Measurements from ENCODE around the gene PPP3CB. TPM values are rescaled to one million over a fixed set of nuclear protein-coding genes. Genes with fewer than 3 reads are reported as not detected.

PPP3CB gene
- total and polyA plus RNA-seq, 2 donors (not counting 1 experiment from before 2014, with no cell fraction given) = 15.9 to 51.2 TPM

DNA sequence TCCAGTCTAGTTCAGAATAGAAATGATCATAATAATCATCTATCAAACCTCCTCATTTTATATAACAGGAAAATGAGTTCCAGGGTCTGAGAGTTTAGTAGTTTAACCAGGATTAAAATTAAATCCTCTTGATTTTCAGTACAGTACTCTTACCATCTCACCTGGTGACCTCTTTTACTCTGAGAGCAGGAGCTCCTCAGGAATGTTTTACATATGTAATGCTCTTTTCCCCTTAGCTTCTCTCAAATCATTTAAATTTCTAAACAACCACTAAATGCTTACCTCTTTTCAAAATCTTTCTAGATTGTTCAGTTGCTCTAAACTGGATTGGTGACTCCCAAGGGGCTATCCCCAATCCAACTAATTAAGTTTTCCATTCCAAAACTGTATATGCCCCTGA lies 10.2 kb upstream of the PPP3CB start:
- H3K9me3 Mint-ChIP-seq (ENCODE audit: insufficient read depth) = no peaks in the 10 kb centered on the region
- Histone ChIP-seq H3K4me2 (replicated peaks; ENCODE audit: low read depth, low read length, poor library complexity, severe bottlenecking) (no peak overlapping the region), H2AFZ (ENCODE audit: insufficient read depth, low read depth, low read length, poor library complexity, severe bottlenecking) (no peak overlapping the region), H3K27ac (ENCODE audit: low read length in 2 of 2) (no peak overlapping the region), H3K9me3 (ENCODE audit: control extremely low read depth in 1 of 3, control insufficient read depth in 2 of 3, insufficient read depth in 1 of 3, low read length in 2 of 3) (no peaks in the 10 kb centered on the region), H3K4me3 (ENCODE audit: control extremely low read depth in 1 of 5, extremely low read depth in 1 of 5, insufficient read depth in 1 of 5, low read depth in 2 of 5, low read length in 4 of 5) (no peak overlapping the region), H4K20me1 (ENCODE audit: control insufficient read depth, insufficient read depth, low read length, poor library complexity, severe bottlenecking) (no peaks in the 10 kb centered on the region), H3K9ac (ENCODE audit: low read length) (no peak overlapping the region), H3K4me1 (ENCODE audit: control insufficient read depth in 2 of 2, insufficient read depth in 2 of 2, low read length in 2 of 2) (peaks cover 11 to 12% of the 10 kb centered on the region in 2 donors), H3K79me2 (ENCODE audit: control insufficient read depth, insufficient read depth, low read length) (no peaks in the 10 kb centered on the region), H3K27me3 (replicated peaks in 1 of 4; ENCODE audit: control extremely low read depth in 1 of 4, control insufficient read depth in 3 of 4, insufficient read depth in 4 of 4, low read length in 3 of 4) (no peaks in the 10 kb centered on the region), H3K36me3 (replicated peaks in 1 of 2; ENCODE audit: control extremely low read depth in 1 of 2, control insufficient read depth in 1 of 2, extremely low read depth in 1 of 2, insufficient read depth in 2 of 2, low read length in 1 of 2) (peaks cover 2 to 15% of the 10 kb centered on the region in 2 experiments)
- DNase-seq (no peak), ATAC-seq (ENCODE audit: low read depth) (no peak)
- TF ChIP-seq EZH2 (IDR thresholded peaks at IDR 0.05; ENCODE audit: borderline replicate concordance, insufficient read depth, low read depth, low read length, poor library complexity, severe bottlenecking) = no peak
- TF ChIP-seq, protein P1, sequence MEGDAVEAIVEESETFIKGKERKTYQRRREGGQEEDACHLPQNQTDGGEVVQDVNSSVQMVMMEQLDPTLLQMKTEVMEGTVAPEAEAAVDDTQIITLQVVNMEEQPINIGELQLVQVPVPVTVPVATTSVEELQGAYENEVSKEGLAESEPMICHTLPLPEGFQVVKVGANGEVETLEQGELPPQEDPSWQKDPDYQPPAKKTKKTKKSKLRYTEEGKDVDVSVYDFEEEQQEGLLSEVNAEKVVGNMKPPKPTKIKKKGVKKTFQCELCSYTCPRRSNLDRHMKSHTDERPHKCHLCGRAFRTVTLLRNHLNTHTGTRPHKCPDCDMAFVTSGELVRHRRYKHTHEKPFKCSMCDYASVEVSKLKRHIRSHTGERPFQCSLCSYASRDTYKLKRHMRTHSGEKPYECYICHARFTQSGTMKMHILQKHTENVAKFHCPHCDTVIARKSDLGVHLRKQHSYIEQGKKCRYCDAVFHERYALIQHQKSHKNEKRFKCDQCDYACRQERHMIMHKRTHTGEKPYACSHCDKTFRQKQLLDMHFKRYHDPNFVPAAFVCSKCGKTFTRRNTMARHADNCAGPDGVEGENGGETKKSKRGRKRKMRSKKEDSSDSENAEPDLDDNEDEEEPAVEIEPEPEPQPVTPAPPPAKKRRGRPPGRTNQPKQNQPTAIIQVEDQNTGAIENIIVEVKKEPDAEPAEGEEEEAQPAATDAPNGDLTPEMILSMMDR (IDR thresholded peaks at IDR 0.05) = no peak
- ChIA-PET POLR2A (interaction anchor here (1.0 kb wide), 1 partner anchor 10 kb away, joined by 3 read pairs; the partner anchor contains the start of gene PPP3CB), CTCF (no interaction called here)
- H3K27me3 Mint-ChIP-seq = no peaks in the 10 kb centered on the region
- H3K4me3 Mint-ChIP-seq = no peak overlapping the region
- intact Hi-C loops (cut with micrococcal nuclease) = no loop called here
- peaks cover 16% of the 10 kb centered on the region for H3K4me1 Mint-ChIP-seq
- no peak overlapping the region for H3K27ac Mint-ChIP-seq

DNA sequence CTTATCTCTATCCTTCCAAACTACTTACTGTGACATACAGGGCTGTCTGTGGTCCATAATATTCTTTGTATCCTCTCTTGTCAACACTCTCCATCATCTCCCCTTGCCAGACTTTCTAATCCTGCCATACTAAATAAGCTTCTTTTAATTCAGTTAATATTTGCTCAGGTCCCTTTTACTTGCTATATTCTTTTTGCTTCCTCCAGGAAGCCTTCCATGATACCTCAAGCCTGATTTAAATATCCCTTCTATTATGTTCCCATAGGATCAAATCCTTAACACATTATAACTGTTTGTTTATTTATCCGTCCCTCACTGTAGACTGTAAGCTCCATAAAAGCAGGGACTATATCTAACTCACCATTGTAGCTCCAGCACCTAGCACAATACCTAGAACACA lies 7.2 kb upstream of the PPP3CB start:
- Mint-ChIP-seq H3K27me3 (no peaks in the 10 kb centered on the region), H3K4me1 (peaks cover 22% of the 10 kb centered on the region), H3K27ac (no peak overlapping the region), H3K9me3 (ENCODE audit: insufficient read depth) (no peaks in the 10 kb centered on the region), H3K4me3 (no peak overlapping the region)
- CTCF ChIA-PET = interaction anchor here (1.4 kb wide), 1 partner anchor 10 kb away, joined by 3 read pairs; no protein-coding TSS in a partner anchor
- Histone ChIP-seq H3K36me3 (replicated peaks in 1 of 2; ENCODE audit: control extremely low read depth in 1 of 2, control insufficient read depth in 1 of 2, extremely low read depth in 1 of 2, insufficient read depth in 2 of 2, low read length in 1 of 2) (peaks cover 2 to 15% of the 10 kb centered on the region in 2 experiments), H3K4me3 (ENCODE audit: control extremely low read depth in 1 of 5, extremely low read depth in 1 of 5, insufficient read depth in 1 of 5, low read depth in 2 of 5, low read length in 4 of 5) (no peak overlapping the region), H3K9ac (ENCODE audit: low read length) (no peak overlapping the region), H3K27ac (ENCODE audit: low read length in 2 of 2) (no peak overlapping the region), H3K79me2 (ENCODE audit: control insufficient read depth, insufficient read depth, low read length) (peaks cover 8% of the 10 kb centered on the region), H3K4me1 (ENCODE audit: control insufficient read depth in 2 of 2, insufficient read depth in 2 of 2, low read length in 2 of 2) (peaks cover 15 to 20% of the 10 kb centered on the region in 2 donors), H4K20me1 (ENCODE audit: control insufficient read depth, insufficient read depth, low read length, poor library complexity, severe bottlenecking) (no peaks in the 10 kb centered on the region), H2AFZ (ENCODE audit: insufficient read depth, low read depth, low read length, poor library complexity, severe bottlenecking) (no peak overlapping the region), H3K27me3 (replicated peaks in 1 of 4; ENCODE audit: control extremely low read depth in 1 of 4, control insufficient read depth in 3 of 4, insufficient read depth in 4 of 4, low read length in 3 of 4) (no peaks in the 10 kb centered on the region), H3K4me2 (replicated peaks; ENCODE audit: low read depth, low read length, poor library complexity, severe bottlenecking) (no peak overlapping the region), H3K9me3 (ENCODE audit: control extremely low read depth in 1 of 3, control insufficient read depth in 2 of 3, insufficient read depth in 1 of 3, low read length in 2 of 3) (no peaks in the 10 kb centered on the region)
- WGBS (ENCODE audit: insufficient coverage) = no CpG with 5 or more reads among the region's 1 CpG
- TF ChIP-seq, protein P1 (IDR thresholded peaks at IDR 0.05) = no peak
- no peak for TF ChIP-seq EZH2 (IDR thresholded peaks at IDR 0.05; ENCODE audit: borderline replicate concordance, insufficient read depth, low read depth, low read length, poor library complexity, severe bottlenecking)
- DNase-seq = no peak
- ATAC-seq (ENCODE audit: low read depth) = no peak
- intact Hi-C loops (cut with micrococcal nuclease) = no loop called here
- POLR2A ChIA-PET = no interaction called here

Data from B cell (primary cell).